Neural cell (in vitro differentiated cells): ENCODE measurements around the gene IYD.

Experiments
- POLR2AphosphoS5 ChIP-seq: IDR thresholded peaks from 2 replicates; pipeline ENCODE4 v1.6.1; 2012
- SMC3 ChIP-seq: fragments of 450-650 bp; conservative IDR thresholded peaks from 2 replicates; pipeline ENCODE4 v1.6.1; 2014; ENCODE audit warnings: antibody characterized with exemption, mild to moderate bottlenecking, moderate library complexity; ENCODE audit not compliant: poor library complexity
- TF ChIP-seq, protein P1 (sequence below): fragments of 450-650 bp; IDR thresholded peaks from 2 replicates; pipeline ENCODE4 v1.5.1; 2014; ENCODE audit warnings: antibody characterized with exemption, mild to moderate bottlenecking, moderate library complexity; ENCODE audit not compliant: poor library complexity, severe bottlenecking

DNA sequence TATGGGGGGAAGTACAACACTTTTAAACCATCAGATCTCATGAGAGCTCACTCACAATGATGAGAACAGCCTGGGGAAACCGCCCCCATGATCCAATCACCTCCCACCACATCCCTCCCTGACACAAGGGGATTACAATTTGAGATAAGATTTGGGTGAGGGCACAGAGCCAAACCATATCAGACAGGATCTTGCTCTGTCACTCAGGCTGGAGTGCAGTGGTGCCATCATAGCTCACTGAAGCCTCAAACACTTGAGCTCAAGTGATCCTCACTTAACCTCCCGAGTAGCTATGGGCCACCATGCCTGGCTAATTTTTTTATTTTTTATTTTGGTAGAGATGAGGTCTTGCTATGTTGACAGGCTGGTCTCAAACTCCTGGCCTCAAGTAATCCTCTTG is 5.1 kb upstream of the IYD start:
- TF ChIP-seq SMC3, result no peak
- TF ChIP-seq POLR2AphosphoS5, result no peak
- TF ChIP-seq, protein P1, sequence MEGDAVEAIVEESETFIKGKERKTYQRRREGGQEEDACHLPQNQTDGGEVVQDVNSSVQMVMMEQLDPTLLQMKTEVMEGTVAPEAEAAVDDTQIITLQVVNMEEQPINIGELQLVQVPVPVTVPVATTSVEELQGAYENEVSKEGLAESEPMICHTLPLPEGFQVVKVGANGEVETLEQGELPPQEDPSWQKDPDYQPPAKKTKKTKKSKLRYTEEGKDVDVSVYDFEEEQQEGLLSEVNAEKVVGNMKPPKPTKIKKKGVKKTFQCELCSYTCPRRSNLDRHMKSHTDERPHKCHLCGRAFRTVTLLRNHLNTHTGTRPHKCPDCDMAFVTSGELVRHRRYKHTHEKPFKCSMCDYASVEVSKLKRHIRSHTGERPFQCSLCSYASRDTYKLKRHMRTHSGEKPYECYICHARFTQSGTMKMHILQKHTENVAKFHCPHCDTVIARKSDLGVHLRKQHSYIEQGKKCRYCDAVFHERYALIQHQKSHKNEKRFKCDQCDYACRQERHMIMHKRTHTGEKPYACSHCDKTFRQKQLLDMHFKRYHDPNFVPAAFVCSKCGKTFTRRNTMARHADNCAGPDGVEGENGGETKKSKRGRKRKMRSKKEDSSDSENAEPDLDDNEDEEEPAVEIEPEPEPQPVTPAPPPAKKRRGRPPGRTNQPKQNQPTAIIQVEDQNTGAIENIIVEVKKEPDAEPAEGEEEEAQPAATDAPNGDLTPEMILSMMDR, result no peak
